Dedifferentiated amniotic fluid mesenchymal stem cell (primary cell): Measurements from ENCODE around the gene MYLK2.

ENCODE experiments used
- DNase-seq: peaks from one replicate; pipeline ENCODE4 v3.0.0-alpha.2; 2016; ENCODE audit errors: extremely low spot score

The MYLK2 gene

DNA sequence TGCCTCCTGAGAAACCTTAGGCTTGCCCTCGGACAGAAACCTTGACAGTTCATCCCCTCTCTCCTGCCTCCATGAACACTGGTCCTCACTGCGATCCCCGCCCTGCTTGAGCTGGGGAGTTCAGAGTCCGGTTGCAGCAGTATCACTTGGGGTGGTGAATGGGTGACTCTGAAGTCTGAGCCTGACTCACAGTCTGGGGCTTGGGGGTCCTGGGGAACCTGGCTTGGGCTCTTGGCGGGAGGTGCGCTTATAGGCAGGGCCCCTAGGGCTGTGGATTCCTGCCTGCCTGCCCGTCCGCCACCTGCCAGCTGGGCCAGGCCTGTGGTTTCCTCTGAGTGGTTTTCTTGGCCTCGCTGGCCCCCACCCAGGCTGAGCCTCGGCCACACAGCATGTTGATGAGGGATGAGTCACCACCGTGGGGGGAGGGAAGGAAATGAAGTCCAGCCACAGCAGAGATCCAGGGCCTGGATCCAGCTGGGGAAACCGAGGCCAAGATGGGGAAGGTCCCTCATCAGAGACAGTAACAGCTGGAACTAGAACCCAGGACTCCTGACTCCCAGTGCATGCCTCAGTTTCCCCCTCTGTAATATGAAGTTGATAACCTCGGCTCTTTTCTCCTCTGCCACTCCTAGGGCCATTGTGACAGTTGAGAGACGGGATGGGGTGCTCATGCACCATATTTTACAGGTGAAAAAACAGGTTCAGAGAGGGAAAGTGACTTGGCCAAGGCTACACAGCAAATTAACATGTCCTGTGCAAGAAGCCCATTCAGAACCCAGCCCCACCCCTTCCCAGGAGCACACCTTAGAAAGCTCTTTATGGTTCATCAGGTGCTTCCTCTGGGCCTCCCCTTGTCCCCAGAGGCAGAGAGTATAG, 17.1 kb downstream of the MYLK2 start:
- peak; percentile 71 for DNase-seq

DNA sequence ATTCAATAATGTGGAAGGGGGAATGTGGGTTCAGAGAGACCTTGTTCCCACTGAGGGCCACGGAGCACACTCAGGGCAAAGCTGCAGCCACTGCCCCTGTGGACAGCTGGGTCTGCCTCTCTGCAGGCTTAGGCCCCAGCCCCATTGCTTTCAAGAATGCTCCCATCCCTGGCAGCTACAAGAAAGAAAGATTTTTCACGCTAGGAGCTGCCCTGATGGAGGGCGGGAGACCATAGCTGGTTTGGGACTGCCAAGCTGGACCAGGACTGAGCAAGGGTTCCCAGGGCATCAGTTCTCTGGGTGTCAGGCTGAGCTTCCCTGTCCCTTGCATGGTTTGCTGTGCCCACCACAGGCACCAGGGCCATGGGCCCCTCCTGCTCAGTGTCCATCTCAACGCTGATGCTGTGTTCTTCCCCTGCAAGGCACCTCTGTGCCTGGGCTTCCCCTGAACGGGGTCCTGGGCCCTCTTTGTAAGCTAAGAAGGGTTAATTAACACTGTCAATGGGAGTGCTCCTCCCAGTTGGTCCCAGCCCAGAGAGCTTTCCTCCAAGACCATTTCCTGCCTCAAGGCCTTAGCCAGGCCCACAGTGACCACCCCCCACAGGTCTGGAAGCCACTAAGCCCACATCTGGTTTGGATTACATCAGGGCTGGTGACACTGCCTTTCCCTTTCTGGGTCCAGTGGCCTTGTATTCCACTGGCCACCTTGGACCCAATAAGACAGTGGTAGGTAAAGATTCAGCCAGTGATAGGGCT, 17.9 kb downstream of the MYLK2 start:
- DNase-seq, result no peak

DNA sequence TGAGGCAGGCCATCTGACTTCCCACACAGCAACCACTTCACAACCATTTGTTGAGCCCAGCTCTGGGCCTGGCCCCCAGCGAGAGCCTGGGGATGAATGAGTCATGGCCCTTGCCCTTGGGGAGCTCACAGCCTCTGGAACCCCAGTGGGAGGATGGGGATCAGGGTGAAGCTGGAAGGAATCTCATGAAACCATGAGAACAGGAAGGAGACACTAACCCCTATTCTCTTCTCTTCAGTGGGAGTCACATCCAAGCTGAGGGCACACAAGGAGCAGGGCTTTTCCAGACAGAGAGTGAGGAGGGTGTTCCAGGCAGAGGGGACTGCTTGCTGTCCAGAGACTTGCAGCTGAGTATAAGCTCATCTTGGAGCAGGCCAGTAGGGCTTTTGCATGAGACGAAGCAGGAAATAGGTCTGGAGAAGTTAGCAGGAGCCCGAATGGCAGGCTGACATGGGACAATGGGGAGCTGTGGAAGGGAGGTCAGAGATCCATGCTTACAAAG, 18.8 kb downstream of the MYLK2 start:
- no peak for DNase-seq

DNA sequence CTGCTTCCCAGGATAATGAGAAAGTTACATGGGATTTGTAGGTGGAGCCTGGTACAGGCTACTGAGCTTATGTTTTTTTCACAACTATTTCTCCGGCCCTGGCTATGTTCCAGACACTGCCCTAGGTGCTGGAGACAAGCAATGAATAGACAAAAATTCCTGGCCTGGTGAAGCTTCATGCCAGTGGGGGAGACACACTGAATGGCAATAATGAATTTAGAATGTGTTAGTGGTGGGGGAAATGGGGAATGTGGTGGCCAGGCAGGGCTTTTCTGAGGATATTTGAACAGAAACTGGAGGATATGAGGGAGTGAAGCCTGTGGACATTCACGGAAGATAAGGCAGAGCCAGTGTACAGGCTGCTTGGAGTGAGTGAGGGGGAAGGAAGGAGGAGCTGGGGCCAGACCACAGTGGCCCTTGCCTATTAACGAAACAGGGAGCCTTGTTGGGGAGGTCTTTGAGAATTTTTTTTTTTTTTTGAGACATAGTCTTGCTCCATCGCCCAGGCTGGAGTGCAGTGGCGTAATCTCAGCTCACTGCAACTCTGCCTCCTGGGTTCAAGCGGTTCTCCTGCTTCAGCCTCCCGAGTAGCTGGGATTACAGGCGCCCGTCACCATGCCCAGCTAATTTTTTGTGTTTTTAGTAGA, 19.6 kb downstream of the MYLK2 start:
- no peak for DNase-seq

DNA sequence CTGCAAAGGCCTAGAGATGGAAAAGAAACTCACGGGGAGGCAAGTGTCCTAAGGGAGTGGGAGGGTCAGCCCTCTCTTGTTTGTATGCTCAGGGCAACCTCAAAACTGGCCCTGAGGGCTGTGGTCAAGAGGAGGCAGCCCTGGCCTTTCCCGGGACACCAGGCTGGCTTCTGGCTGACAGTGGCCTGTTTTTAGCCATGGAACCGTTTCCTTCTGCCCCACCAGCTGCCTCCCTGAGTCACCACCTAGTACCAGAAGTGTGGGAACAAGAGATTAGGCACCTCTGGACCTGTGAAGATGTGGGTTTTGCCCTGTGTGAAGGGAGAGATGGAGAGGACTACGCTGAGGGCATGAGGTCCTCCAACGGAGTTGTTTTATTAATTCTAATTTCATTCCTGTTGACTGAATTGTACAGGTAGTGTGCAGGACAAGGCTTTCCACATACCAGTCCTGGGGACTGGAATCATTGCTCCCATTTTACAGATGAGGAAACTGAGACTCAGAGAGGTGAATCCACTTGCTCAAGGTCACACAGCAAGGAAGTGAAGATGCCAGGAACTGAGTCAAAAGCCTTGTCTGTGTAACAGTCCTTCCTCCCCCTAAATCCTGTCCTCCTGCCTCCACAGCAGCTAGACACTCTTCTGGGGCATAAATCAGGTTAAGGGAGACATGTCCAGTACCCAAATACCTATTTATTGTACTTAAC, 20.8 kb downstream of the MYLK2 start:
- DNase-seq, result no peak

DNA sequence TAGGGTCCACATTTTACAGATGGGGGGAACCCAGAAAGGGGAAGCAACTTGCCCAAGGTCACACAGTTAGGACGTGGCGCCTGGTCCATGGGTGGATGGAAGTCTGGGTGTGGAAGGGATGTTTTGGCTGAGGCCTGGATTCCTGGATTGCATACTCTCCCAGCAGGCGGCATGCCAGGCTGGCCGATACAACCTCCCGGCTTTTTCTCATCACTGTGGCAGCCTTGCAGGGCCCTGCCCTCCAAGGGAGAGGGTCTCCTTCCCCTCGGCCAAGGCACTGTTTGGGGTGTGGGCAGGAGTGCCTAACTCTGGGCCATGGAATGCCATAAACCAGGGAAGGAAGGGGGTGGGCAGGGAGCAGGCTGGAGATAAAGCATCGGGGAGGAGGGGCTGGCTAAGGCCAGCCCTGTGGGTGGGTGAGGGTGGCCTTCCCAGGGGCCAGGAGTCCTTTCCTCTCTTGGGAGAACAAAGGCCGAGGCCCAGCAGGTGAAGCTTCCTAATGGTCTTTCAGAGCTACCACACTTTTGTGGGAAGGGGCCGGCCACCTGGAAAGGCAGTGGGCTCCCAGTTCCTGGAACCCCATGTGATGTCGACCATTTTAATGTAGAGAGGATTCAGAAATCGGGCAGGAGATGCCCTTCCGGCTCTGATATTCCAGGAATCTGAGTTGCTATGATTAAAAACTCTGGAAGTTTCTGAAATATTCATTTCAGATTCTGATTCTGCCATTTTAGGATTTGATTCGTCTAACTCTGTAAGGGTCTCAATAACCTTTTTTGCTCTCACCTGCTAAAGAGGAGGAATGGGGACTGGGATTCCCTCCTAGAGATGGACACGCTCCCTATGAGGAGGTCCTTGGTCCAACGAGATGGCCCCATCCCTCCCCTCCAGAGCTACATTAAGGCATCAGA, 22.0 kb downstream of the MYLK2 start:
- no peak for DNase-seq

DNA sequence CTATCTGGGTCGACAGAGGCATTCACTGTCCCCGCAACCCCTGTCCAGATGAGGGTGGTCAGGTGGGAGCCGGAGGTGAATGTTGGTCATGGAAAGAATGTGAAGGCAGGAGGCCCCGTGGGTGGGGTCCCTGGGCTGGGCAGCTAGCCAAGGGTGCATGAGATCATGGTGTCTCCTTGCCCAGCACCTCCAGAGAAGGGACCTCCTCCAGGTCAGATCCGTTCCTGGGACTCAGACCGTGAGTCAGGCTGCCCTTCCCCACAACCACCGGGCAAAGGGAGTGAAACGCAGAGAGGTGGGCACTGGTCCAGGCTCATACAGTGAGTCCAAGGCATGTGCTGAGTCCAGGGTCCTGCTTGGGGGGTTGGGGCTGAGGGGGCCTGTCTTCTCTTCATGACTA, 22.8 kb downstream of the MYLK2 start:
- DNase-seq, result no peak

DNA sequence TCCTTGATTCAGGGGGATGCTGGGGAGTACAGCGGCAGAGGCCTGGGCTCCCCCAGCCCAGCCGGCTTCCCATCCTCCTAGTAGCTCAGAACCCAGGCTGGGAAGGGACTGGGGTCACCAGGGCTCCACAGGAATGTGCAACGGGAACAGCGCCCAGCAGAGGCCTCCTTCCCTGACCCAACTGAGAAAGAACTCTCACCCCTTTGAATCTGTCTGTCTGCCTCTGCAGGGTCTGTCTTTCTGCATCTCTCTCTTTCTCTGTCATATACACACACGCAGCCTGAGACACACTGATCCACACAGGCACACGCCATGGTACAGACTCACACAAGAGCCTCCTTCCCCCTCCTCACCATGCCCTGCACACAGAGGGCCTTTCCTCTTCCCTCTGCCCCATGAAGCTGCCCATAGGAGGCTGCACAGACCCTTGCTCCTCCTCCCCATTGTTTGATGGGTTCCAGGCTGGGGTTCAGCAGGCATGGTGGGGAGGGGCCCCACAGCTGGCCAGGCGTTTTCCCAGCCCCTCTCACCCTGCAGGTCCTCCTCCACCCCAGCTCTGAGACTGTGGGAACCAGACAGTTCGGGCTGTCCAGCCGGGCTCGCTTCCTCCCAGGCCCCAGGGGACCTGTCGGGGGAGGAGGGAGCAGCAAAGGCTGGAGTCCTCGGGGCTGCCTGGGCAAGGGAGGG, 23.5 kb downstream of the MYLK2 start:
- DNase-seq, result no peak

DNA sequence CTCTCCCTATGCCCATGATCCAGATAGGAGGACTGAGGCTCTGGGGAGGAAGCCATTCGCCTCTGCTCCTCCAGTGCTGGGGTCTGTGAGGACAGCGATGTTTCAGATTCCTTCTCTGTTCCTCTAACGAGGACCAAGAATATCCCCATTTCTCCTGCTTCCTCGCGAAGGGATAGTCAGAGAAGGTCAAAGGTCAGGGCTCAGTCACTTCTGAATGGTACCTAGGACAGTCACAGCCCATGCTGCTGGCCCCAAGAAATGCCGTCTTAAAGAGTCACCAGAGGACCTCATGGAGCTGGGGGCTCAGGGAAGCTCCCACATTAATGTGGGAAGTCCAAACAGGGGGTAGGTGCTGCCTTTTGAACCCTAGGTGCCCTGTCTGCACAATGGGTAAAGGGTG, 24.1 kb downstream of the MYLK2 start:
- DNase-seq, result no peak

DNA sequence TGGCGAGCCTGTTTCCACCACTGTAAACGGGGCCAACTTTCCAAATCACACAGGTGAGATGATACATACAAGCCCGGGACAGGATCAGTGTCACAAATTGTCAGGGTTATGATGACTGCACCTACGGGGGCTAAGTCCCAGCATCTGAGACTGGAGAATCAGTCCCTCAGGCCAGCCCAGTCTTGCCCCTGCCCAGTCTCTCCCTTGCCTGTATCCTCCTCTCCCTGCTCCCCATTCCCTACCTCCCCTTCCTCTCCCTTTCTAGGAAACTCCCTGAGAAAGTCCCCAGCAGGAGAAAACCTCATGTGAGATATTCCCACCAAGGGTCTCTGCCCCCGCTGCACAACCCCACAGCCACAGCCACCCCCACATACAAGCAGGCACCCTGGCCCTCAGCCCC, 24.7 kb downstream of the MYLK2 start:
- DNase-seq, result no peak

DNA sequence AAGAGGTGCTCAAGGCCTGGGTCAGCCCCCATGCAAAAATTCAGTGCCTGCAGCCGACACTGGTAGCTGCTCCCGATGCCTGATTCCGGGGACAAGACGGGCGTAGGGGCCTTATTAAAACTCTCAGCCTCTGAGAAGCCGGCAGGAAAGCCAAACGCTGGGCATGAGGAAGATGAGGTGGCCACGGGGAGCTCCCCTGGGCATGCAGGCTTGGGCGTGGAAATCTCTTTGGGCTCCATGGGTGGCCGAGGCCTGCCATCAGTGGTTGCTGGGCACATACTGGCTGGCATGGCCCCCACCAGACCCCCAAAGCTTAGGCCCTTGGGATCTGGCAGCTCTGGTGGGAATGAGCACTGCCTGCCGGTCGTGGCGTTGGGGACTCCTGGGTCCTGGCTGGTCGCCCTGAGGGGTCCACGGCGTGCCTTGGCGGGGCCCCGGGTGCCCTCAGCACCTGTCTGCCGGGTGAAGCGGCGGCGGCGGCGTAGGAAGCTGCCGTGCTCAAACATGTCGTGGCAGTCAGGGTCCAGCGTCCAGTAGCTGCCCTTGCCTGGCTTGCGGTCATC, 25.7 kb downstream of the MYLK2 start:
- DNase-seq, result no peak

DNA sequence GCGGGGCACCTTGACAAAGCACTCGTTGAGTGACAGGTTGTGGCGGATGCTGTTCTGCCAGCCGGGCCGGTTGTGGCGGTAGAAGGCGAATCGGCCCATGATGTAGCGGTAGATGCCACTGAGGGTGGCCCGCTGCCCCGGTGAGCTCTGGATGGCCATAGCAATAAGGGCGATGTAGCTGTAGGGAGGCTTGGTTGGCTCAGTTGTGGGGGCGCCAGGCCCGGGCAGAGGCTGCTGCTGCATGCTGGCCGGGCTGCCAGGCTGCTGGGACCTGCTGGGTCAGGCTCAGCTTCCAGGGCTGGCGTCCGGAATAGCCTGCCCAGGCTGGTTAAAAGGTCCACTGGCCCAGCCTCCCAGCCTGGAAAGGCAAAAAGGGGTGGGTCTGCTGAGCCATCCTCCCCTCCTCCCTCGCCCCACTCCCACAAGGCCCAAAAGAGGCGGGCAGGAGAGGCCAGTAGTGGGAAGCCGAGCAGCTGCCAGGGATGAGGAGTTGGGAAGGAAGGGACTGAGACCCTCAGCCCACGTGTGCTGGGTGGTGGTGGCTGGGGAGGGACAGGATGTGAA, 26.2 kb downstream of the MYLK2 start, which contains the start of gene FOXS1:
Gene FOXS1 (minus strand): TSS at position 305 of the 564 bp plus-strand sequence. CDS start 62 bp downstream, at position 243.
- no peak for DNase-seq

DNA sequence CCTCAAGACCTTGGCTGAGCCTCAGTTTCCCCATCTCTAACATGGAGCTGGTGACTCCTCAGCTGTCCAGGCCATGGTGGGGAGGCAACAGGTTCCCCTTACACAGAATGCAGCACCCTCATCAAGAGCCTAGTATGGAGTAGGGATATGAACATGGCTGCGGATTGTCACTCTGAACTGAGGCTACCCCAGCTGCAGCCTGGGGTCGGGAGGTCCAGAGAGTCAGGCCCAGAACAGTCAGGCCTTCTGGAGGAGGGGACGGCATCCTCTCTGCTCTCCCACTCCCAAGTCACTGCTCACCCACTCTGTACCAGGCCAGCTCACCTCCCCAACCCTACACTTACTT, 27.6 kb downstream of the MYLK2 start:
- no peak for DNase-seq

DNA sequence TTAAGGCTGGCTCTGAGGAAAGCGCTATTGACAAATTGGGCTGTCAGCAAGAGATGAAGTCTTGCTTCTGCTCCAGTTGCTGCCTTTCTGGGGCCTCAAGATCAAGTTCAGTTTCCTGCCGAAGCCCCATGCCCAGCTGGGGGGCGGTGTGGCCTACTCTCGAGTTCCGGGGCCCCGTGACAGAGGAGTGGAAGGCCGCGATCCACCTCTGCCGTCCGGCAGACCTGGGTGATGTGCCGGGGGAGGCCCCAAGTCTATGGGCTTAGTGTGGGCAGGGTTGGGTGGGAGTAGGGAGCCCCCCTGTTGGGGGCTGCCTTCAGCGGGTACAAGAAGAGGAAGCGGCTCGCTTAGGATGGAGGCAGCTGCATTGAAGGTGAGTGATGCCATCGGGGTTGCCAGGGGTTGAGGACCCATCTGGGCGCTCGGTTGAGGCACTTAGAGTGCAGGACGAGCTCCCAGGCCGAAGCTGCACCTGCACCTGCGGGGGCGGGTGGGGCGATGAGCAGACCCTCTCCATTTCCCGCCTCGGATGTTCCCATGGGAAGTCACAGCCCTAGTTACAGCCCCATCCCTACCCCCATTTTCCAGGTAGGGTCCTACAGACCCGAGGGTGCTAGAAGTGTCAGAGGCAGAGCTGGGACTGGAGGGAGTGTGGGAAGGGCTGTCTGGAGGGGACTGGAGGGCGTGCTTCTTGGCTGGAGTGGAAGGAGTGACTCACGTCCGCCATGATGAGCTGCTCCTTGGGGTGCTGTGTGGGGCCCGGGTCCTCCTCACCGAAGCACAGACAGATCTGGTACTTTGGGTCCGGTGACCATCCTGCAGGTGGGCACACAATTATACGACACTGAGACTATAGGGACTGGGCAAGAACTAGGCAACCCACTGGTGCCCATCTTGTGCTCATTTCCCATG, 29.2 kb downstream of the MYLK2 start:
- no peak for DNase-seq

DNA sequence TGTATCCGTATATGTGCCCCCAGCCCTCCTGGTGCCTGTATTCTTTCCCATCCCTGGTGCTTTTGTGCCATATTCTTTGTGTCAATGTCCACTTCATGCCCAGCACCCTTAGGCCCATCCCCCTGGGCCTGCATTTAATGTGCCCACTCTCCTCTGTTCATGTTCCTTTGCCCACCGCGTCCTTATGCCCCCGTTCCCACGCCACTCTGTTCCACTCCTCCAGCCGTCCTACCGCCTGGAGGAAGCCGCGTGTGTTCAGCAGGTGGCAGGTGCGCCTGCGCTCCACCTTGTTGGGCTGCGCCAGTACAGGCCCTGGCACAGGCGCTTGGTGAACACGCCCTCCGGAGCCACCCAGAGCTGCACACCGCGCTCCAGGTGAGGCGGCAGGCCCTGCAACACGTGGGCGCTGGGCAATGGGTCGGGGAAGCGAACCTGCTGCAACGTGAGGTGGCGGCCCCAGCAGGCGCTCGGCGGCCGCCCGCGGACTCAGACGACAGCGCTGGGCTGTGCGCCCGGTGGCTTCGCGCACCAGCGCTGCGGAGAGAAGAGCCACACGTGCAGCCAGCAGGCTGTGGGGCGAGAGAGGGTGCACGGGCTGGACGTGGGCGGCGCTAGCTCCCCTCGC, 30.3 kb downstream of the MYLK2 start:
- DNase-seq, result no peak

DNA sequence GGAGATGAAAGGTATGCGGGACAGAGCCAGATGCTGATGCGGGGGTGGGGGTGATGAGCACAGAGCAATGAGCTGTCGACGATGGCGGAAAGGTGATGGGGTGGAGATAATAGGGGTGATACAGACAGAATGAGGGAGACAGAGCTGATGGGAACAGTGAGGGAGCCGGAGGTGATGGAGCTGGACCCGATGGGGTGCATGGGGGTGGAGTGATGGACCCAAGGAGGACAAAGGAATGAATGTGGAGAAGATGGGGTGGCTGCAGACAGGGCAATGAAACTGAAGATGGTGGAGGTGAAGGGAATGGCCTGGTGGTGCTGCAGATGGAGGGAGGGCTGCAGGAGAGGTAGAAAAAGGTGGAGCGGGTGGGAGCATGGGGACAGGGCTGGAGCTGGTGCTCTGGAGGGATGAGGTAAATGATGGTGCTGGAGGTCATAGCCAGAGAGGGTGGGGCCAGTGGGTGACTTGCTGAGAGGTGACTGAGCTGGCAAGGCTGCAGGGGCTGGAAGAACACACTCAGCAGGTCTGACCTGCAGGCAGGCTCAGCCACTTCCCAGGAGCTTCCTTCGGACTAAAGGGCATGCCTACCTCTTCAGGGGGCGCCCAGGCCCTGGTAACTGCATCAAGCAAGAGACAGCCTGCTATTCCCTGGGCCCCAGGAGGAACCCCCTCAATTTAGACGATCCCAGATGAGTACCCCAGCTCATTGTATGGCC, 32.2 kb downstream of the MYLK2 start:
- no peak for DNase-seq

DNA sequence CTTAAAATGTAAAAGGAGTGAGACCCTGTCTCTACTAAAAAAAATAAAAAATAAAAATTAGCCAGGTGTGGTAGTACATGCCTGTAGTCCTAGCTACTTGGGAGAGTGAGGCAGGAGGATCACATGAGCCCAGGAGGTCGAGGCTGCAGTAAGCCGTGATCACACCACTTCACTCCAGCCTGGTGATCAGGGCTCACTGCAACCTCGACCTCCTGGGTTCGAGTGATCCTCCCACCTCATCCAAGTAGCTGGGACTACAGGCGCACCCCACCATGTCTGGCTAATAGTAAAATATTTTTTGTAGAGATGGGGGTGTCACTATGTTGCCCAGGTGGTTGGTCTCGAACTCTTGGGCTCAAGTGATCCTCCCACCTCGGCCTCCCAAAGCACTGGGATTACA, 34.3 kb downstream of the MYLK2 start:
- DNase-seq, result no peak
